Retinal pigment epithelial cell (primary cell): Measurements from ENCODE around the gene STXBP4.
A peak's percentile ranks its signal among the peaks of the same experiment; 100 is the strongest.

Source experiments
- DNase-seq: peaks from one replicate; pipeline ENCODE4 v3.0.0-alpha.2; 2010; ENCODE audit warnings: low read depth
- H3K4me3 ChIP-seq: 2 replicates; pipeline ENCODE4 v1.5.1; 2011; ENCODE audit warnings: mild to moderate bottlenecking, low read length, control low read depth, moderate library complexity
- TF ChIP-seq, protein P1 (sequence below): conservative IDR thresholded peaks from 2 replicates; pipeline ENCODE4 v1.5.1; 2011; ENCODE audit warnings: low read depth, low read length, control low read depth, inconsistent platforms

Gene STXBP4

DNA sequence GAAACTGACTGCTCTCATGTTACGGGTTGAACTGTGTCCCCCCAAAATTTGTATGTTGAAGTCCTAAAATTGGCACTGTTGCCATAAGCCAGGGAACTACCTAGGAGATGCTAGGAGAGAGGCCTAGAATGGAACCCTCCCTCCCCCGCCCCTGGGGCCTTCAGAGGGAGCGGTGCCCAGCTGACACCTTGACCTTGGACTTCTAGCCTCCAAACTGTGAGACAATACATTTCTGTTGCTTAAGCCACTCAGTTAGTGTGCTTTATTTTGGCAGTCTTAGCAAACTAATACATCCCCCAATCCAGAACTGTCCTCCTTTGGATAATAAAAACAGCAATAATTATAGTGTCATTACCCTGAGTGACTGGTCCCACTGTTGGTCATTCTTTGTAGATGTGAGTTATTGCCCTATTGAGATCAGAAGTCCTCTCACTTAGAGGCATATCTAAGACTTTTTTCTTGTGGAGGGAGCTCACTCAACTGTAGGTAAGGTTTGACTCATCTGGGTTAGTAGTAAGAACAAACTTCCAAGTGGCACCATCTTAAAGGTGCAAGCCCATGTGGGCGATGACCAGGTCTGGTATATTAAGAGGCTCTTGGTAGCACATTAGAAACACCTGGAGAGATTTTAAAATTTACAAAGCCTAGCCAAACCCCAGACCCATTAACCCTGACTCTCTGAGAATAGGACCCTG, 203.2 kb downstream of the STXBP4 start:
- DNase-seq, result no peak
- no peak overlapping the region for H3K4me3 ChIP-seq
- TF ChIP-seq, protein P1, sequence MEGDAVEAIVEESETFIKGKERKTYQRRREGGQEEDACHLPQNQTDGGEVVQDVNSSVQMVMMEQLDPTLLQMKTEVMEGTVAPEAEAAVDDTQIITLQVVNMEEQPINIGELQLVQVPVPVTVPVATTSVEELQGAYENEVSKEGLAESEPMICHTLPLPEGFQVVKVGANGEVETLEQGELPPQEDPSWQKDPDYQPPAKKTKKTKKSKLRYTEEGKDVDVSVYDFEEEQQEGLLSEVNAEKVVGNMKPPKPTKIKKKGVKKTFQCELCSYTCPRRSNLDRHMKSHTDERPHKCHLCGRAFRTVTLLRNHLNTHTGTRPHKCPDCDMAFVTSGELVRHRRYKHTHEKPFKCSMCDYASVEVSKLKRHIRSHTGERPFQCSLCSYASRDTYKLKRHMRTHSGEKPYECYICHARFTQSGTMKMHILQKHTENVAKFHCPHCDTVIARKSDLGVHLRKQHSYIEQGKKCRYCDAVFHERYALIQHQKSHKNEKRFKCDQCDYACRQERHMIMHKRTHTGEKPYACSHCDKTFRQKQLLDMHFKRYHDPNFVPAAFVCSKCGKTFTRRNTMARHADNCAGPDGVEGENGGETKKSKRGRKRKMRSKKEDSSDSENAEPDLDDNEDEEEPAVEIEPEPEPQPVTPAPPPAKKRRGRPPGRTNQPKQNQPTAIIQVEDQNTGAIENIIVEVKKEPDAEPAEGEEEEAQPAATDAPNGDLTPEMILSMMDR, result no peak

DNA sequence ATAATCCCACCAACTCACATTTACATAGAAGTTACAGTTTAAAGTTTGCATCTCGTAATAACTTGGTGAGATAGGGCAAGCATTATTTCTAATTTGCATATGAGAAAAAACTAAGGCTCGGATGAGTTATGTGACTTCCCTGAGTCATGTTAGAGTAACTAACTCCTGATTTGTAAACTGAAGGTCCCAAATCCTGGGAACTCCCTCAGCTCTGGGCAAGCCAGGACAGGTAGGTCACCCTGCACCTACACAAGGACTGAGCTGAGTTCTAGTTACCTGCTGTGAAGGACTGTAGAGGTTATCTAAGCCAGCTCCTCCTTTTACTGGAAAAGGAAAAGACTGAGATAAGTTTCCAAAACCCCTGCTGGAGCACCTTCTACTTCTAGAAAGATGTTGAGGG, 204.0 kb downstream of the STXBP4 start:
- DNase-seq, result no peak

DNA sequence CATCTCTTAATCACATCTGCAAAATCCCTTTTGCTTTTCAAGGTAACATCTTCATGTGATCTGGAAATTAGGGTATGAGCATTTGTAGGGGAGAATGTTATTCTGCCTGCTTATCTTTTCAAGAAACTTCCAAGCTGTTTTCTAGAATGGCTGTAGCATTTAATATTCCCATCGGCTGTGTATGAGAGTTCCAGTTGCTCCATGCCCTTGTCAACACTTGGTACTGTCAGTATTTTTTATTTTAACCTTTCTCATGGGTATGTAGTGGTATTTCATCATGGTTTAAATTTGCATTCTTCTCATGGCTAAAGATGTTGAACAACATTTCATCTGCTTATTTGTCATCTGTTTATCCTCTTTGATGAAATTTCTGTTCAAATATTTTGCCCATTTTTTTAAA, 205.6 kb downstream of the STXBP4 start:
- no peak for DNase-seq
- TF ChIP-seq, protein P1, result no peak
- H3K4me3 ChIP-seq, result no peak overlapping the region

More for the DNA sequence above, 204.0 kb downstream of the STXBP4 start:
- TF ChIP-seq, protein P1, result no peak
- H3K4me3 ChIP-seq, result no peak overlapping the region

DNA sequence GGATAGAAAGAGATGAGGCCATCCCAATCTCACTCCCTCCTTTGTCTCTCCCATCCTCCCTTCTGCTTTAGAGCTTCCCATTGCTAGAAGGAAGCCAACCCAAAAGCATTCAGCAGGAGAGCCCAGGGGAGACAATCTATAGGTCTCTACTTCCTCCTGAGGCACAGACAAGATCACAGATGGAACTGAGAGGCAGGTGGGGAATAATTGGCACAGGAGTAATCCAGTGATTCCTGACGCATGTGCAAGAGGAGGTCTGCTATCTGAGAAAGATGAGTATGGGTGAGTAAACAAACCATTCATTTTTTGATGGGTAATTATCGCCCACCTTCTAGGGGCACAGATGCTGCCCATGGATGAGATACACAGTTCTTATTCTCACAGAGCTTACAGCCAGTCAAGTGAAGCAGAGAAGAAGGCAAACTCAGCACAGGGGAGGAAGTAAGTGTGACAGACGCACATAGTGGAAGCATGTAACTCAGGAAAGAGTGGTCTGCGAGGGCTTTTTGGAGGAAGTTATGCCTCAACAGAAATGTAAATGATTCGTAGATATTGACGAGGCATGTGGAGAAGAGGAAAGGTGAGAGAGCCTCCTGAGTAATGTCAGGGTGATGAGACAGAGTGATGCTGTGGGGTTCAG, 207.3 kb downstream of the STXBP4 start:
- TF ChIP-seq, protein P1, result no peak
- no peak overlapping the region for H3K4me3 ChIP-seq
- no peak for DNase-seq

DNA sequence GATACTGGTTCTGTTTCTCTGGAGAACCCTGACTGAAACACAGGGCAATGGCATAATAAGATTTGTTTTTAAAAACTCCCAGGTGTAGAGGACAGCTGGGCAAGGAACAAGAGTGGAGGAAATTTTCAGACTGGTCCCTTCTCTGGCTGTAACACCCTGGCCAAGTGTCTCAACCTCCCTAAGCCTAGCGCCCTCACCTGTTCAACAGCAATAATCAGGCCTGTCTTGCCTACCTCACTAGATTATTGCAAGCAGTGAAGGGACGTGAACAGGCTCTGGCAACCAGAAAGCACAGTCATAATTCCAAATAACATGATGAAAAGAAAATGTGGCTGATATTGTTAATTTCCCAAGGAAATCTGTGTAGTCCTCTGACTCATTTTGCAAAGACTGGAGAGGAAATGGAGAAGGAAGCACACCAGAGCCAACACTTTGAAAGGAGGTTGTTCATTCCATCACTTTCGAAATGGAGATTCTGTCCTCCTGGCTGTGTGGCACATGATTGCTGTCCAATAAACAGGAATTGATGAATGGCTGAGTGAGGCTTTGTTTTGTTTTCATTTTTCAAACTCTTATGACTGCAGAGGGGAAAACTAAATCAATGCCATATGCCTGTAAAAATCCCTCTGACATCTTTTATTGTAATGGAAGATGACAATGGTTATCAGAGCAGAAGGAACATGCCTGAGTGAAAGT, 208.7 kb downstream of the STXBP4 start:
- no peak overlapping the region for H3K4me3 ChIP-seq
- DNase-seq, result no peak
- TF ChIP-seq, protein P1, result peak; percentile 30

DNA sequence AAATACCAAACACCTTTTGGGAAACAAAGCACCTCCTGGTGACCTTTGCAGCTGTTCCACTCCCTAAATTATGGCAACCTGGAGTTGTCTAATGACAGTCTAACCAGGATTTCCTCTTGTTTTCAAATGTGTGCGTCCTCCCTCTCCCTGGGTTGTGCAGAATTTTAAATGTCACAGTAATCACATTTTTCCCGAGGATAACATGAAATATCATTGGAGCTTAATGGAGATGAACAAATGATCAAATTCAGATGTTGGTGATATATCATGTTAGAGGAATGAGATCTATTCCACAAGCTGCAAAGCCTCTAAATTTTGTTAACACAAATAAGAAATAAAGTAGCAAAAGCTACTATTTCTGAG, 209.3 kb downstream of the STXBP4 start:
- H3K4me3 ChIP-seq, result no peak overlapping the region
- TF ChIP-seq, protein P1, result no peak
- DNase-seq, result no peak
